KMS-11 (cell line): Measurements from ENCODE around the gene ZMAT5.

ENCODE experiments used
- H2AFZ ChIP-seq: fragments of 200-600 bp; sonication (generic); 2 replicates; pipeline ENCODE4 v1.6.1; 2016; ENCODE audit warnings: antibody characterized with exemption, mixed run types, low read depth
- H3K27ac ChIP-seq: fragments of 200-600 bp; sonication (generic); 2 replicates; pipeline ENCODE4 v1.6.1; 2016; ENCODE audit warnings: mild to moderate bottlenecking, mixed run types
- H3K27me3 ChIP-seq: fragments of 200-600 bp; sonication (generic); 2 replicates; pipeline ENCODE4 v1.6.1; 2017; ENCODE audit warnings: mild to moderate bottlenecking, low read depth, mixed run types, moderate library complexity; ENCODE audit not compliant: insufficient read depth
- H3K36me3 ChIP-seq: fragments of 200-600 bp; sonication (generic); 2 replicates; pipeline ENCODE4 v1.6.1; 2017; ENCODE audit warnings: mild to moderate bottlenecking, mixed run types; ENCODE audit not compliant: insufficient read depth
- H3K4me1 ChIP-seq: fragments of 200-600 bp; sonication (generic); 2 replicates; pipeline ENCODE4 v1.6.1; 2016; ENCODE audit warnings: mild to moderate bottlenecking, low read depth, mixed run types; ENCODE audit not compliant: poor library complexity, severe bottlenecking
- H3K4me2 ChIP-seq: fragments of 200-600 bp; sonication (generic); 2 replicates; pipeline ENCODE4 v1.7.0; 2016; ENCODE audit warnings: mild to moderate bottlenecking, mixed run types
- H3K4me3 ChIP-seq: fragments of 200-600 bp; sonication (generic); IDR thresholded peaks from 2 replicates; pipeline ENCODE4 v1.6.1; 2017; ENCODE audit warnings: low read depth, low read length, mixed read lengths; ENCODE audit not compliant: insufficient read depth
- H3K79me2 ChIP-seq: fragments of 200-600 bp; sonication (generic); 2 replicates; pipeline ENCODE4 v1.6.1; 2016; ENCODE audit warnings: low read depth, mixed run types; ENCODE audit not compliant: insufficient read depth
- H3K9ac ChIP-seq: fragments of 200-600 bp; sonication (generic); 2 replicates; pipeline ENCODE4 v1.6.1; 2016; ENCODE audit warnings: mild to moderate bottlenecking, mixed run types
- H4K20me1 ChIP-seq: fragments of 200-600 bp; sonication (generic); 2 replicates; pipeline ENCODE4 v1.6.1; 2016; ENCODE audit warnings: mild to moderate bottlenecking, mixed run types; ENCODE audit not compliant: insufficient read depth
- TF ChIP-seq, protein P1 (sequence below): fragments of 200-600 bp; sonication (generic); conservative IDR thresholded peaks from 2 replicates; pipeline ENCODE4 v1.6.1; 2017; ENCODE audit warnings: low read depth, mild to moderate bottlenecking, antibody characterized with exemption, low read length, moderate library complexity, mixed read lengths

Gene ZMAT5

DNA sequence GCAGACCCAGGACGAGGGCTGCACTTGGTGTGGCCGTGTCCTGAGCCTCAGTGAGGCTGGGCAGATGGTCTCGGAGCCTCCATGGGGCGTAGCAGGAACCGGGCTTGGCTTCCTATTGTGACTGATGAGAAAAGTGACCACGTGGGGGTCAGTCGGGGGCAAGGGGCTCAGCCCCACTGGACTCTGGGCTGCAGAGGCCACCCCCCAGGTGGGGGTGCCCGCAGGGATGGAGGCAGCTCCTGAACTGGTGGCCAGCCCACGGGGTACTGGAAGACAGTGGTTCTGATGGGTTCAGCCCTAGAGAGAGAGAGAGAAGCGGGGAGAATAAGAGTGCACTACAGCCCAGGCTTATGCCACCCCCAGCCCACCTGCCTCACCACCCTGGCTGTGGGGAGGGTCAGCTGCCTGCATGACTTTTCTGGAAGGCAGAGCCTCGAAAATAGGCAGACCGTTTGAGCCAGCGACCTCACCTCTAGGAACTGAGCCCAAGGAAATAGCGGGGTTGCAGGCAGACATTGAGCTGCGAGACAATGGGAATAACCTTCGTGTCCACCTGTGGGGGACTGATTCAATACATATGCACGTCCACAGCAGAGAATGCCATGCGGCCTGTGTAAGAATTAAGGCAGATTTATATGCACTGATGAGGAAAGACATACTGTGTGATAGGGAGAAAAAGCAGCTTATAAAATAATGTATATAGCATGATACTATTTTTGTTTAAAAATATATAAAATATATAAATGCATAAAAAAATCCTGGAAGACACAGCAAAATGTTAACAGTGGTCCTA, 35.6 kb downstream of the ZMAT5 start:
- TF ChIP-seq, protein P1, sequence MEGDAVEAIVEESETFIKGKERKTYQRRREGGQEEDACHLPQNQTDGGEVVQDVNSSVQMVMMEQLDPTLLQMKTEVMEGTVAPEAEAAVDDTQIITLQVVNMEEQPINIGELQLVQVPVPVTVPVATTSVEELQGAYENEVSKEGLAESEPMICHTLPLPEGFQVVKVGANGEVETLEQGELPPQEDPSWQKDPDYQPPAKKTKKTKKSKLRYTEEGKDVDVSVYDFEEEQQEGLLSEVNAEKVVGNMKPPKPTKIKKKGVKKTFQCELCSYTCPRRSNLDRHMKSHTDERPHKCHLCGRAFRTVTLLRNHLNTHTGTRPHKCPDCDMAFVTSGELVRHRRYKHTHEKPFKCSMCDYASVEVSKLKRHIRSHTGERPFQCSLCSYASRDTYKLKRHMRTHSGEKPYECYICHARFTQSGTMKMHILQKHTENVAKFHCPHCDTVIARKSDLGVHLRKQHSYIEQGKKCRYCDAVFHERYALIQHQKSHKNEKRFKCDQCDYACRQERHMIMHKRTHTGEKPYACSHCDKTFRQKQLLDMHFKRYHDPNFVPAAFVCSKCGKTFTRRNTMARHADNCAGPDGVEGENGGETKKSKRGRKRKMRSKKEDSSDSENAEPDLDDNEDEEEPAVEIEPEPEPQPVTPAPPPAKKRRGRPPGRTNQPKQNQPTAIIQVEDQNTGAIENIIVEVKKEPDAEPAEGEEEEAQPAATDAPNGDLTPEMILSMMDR = no peak
- Histone ChIP-seq H3K79me2 (no peaks in the 10 kb centered on the region), H2AFZ (no peak overlapping the region), H3K9ac (no peak overlapping the region), H4K20me1 (no peaks in the 10 kb centered on the region), H3K4me3 (no peak overlapping the region), H3K4me1 (no peaks in the 10 kb centered on the region), H3K27ac (no peak overlapping the region), H3K4me2 (no peak overlapping the region), H3K27me3 (no peaks in the 10 kb centered on the region; the same call in 1 of the 2 replicates), H3K36me3 (no peaks in the 10 kb centered on the region)

DNA sequence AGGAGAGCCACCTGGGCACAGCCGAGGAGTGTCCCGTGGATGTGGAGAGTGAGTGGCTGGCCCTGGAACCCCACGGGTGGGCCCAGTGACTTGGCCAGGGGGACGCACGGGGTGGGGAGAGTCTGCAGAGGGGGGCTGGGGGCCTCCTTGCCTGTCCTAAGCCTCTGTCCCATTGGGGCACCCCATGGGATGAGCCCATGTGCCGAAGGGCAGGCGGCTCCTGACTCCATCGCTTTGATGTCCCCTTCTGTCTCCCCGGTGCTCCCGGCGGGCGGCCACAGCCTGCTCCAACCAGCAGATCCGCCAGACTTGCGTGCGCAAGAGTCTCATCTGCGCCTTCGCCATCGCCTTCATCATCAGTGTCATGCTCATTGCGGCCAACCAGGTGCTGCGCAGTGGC, 37.6 kb downstream of the ZMAT5 start:
- H3K27ac ChIP-seq = no peak overlapping the region
- peaks cover 3% of the 10 kb centered on the region; the same call in 1 of the 2 replicates for H3K27me3 ChIP-seq
- no peaks in the 10 kb centered on the region for H3K79me2 ChIP-seq
- H3K4me1 ChIP-seq = no peaks in the 10 kb centered on the region
- no peak overlapping the region for H3K9ac ChIP-seq
- TF ChIP-seq, protein P1 = no peak
- no peak overlapping the region for H2AFZ ChIP-seq
- H4K20me1 ChIP-seq = no peaks in the 10 kb centered on the region
- H3K4me3 ChIP-seq = no peak overlapping the region
- H3K4me2 ChIP-seq = no peak overlapping the region
- H3K36me3 ChIP-seq = no peaks in the 10 kb centered on the region

DNA sequence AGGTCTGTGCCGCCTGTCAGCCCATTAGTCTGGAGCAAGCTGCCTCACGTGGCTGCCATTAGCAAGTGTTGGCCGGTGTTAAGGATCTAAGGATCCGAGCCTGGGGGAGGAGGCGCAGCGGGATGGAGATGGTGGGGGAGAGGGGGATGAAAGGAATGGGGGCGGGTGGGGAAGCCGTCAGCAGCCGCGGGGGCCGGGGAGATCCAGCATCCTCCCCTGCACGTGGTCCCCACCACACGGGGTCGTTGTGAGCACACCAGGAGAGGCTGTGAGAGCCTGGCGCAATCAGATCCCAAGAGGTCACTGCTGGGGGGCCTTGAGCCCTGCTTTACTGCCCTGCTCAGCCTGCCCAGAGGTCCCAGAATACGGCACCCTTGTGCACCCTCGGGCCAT, 39.7 kb downstream of the ZMAT5 start:
- H3K4me3 ChIP-seq = no peak overlapping the region
- H3K36me3 ChIP-seq = no peaks in the 10 kb centered on the region
- no peaks in the 10 kb centered on the region for H3K79me2 ChIP-seq
- H3K4me1 ChIP-seq = no peaks in the 10 kb centered on the region
- H3K4me2 ChIP-seq = no peak overlapping the region
- no peak overlapping the region for H3K27ac ChIP-seq
- TF ChIP-seq, protein P1 = no peak
- H2AFZ ChIP-seq = no peak overlapping the region
- H3K27me3 ChIP-seq = peaks cover 3% of the 10 kb centered on the region; the same call in 1 of the 2 replicates
- no peaks in the 10 kb centered on the region for H4K20me1 ChIP-seq
- H3K9ac ChIP-seq = no peak overlapping the region

GRCh38 chr22:29726512-29727130, 40.2 kb downstream of the ZMAT5 start:
- TF ChIP-seq, protein P1 = no peak
- H3K27me3 ChIP-seq = peaks cover 3% of the 10 kb centered on the region; the same call in 1 of the 2 replicates

More at GRCh38 chr22:29726512-29727130, 40.2 kb downstream of the ZMAT5 start:
- Histone ChIP-seq H4K20me1 (no peaks in the 10 kb centered on the region), H3K4me1 (no peaks in the 10 kb centered on the region), H3K4me3 (no peak overlapping the region), H3K27ac (no peak overlapping the region), H3K9ac (no peak overlapping the region), H2AFZ (no peak overlapping the region), H3K4me2 (no peak overlapping the region), H3K36me3 (no peaks in the 10 kb centered on the region), H3K79me2 (no peaks in the 10 kb centered on the region)
